Testis (tissue), 3 donors: ENCODE measurements around the gene SLC9A1. TPM values are rescaled to one million over a fixed set of nuclear protein-coding genes. Genes with fewer than 3 reads are reported as not detected.

ENCODE experiments used
- DNase-seq: peaks from one replicate; pipeline ENCODE4 v3.0.0-alpha.2; 2019
- H3K27ac ChIP-seq, 2 donors: fragments of 200-600 bp; sonication (generic); one replicate each; pipeline ENCODE4 v1.5.1; 2019
- H3K27me3 ChIP-seq: fragments of 200-600 bp; sonication (generic); one replicate; pipeline ENCODE4 v1.5.1; 2019
- H3K36me3 ChIP-seq: fragments of 200-600 bp; sonication (generic); one replicate; pipeline ENCODE4 v1.5.1; 2017; ENCODE audit warnings: low read depth; ENCODE audit errors: missing control alignments
- H3K4me1 ChIP-seq: fragments of 200-600 bp; sonication (generic); one replicate; pipeline ENCODE4 v1.5.1; 2019
- H3K4me3 ChIP-seq, 2 donors: fragments of 200-600 bp; sonication (generic); one replicate each; pipeline ENCODE4 v1.5.1; 2017 to 2019
- H3K9me3 ChIP-seq: fragments of 200-600 bp; sonication (generic); one replicate; pipeline ENCODE4 v1.5.1; 2017
- CTCF ChIP-seq, 3 experiments: fragments of 450-650 bp in 2 of 3; fragments of 200-600 bp in 1 of 3; sonication (generic) in 1 of 3; IDR thresholded peaks; one replicate each; pipeline ENCODE4 v1.5.1; 2016 to 2019; ENCODE audit warnings: antibody characterized with exemption in 3 of 3, mild to moderate bottlenecking in 2 of 3, moderate library complexity in 1 of 3
- POLR2A ChIP-seq: fragments of 450-650 bp; IDR thresholded peaks from one replicate; pipeline ENCODE4 v1.6.1; 2017; ENCODE audit warnings: antibody characterized with exemption, mild to moderate bottlenecking, moderate library complexity
- whole genome bisulfite sequencing, 2 donors: methylation state at CpG; one replicate each; pipeline ENCODE4 v1.1.5; 2018; 5-methylcytosine and 5-hydroxymethylcytosine counted together
- intact Hi-C: fragments of 100-400 bp; cut with DNase I; formaldehyde crosslinking; loops from one replicate; pipeline ENCODE4 v1.15.1; 2023; ENCODE audit warnings: low total_unique reads
- polyA plus RNA-seq: library from polyadenylated mRNA; stranded (reverse); fragments of 350-450 nt; fragmentation: Illumina TruSeq; extraction: RNeasy Lipid Tissue Mini Kit (QIAGEN cat#74804); gene quantifications from one replicate; pipeline ENCODE4 v1.2.3, GENCODE V29; 2014; ENCODE audit warnings: low read depth, low replicate concordance; ENCODE audit not compliant: insufficient read depth
- total RNA-seq, 2 donors: library from RNA; depleted of rRNA; stranded (reverse); fragments of >200 nt; gene quantifications; one replicate each; pipeline ENCODE4 v1.2.3, GENCODE V29; 2016

The SLC9A1 gene
- total and polyA plus RNA-seq, 3 donors from 2014 or later = 16.8 to 33.5 (median 26.4) TPM

- intact Hi-C loops = no loop called here
- H3K27ac ChIP-seq = no peak overlapping the region
- H3K36me3 ChIP-seq = no peaks in the 10 kb centered on the region
- TF ChIP-seq CTCF (IDR thresholded peaks at IDR 0.05) = no peak
- no peak for TF ChIP-seq POLR2A
- DNase-seq = no peak
- H3K9me3 ChIP-seq = no peaks in the 10 kb centered on the region
- WGBS, 2 donors = 100% methylated on average over 1 of the region's 1 CpG
- H3K27me3 ChIP-seq = no peaks in the 10 kb centered on the region
- peaks cover 38% of the 10 kb centered on the region for H3K4me1 ChIP-seq
- H3K4me3 ChIP-seq = no peak overlapping the region
Observed at GRCh38 chr1:27147842-27148518, 6.9 kb downstream of the SLC9A1 start.

DNA sequence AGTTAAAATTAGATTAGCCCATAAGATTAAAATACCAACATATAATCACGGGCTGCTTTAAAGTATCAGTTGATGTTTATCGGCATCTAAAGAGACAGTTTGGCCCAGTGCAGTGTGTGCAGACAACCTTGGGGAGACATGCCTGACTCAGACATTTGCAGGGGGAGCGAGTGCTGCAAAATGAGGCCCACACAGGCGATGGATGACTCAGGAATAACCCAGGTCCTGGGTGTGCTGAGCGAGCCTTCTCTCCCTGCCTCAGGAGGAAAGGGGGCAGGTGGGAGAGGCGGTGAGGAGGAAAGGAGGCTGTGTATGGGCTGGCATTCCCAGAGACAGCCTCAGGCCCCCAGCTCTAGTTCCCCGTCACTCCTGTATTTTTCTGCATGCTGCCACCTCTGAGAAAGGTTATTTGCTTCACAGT, 9.0 kb downstream of the SLC9A1 start:
- TF ChIP-seq POLR2A (no peak), CTCF (IDR thresholded peaks at IDR 0.05) (no peak)
- intact Hi-C loops = no loop called here
- Histone ChIP-seq H3K27ac (peak overlapping the region; percentile 33 to 77), H3K36me3 (no peaks in the 10 kb centered on the region), H3K4me1 (peaks cover 44% of the 10 kb centered on the region), H3K4me3 (no peak overlapping the region), H3K9me3 (no peaks in the 10 kb centered on the region), H3K27me3 (no peaks in the 10 kb centered on the region)
- DNase-seq = peak; percentile 37
- WGBS, 2 donors = 64 to 74% methylated on average over 7 of the region's 7 CpGs

DNA sequence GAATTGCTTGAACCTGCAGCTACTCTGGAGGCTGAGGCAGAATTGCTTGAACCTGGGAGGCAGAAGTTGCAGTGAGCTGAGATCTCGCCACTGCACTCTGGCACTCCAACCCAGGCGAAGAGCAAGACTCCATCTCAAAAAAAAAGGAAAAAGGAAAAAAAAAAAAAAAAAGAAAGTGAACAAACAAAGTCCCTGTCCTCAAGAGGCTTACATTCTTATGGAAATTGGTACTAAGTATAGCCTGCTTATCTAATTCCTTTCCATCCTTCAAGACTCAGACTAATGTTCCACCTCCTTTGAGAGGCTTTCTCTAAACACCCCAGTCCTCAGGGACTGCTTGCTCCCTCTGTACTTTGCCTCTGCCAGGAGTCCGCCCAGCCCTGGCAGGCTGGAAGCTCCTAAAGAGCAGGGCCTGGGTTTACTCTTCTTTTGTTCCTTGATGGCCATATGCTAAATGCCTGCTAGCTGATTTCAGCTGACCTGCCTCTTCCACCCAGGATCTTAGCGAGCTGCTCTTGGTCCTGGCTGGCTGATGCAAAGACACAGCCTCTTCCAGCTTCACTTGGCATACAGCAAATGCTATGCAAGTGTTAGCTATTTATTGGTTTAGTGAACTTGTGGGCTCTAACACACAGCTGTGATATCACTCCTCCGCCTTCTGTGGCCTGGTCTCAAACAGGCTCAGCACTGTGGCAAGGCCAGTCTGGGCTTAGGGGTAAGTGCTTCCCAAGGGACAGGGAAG, 9.8 kb downstream of the SLC9A1 start:
- Histone ChIP-seq H3K27me3 (no peaks in the 10 kb centered on the region), H3K9me3 (no peaks in the 10 kb centered on the region), H3K36me3 (no peaks in the 10 kb centered on the region), H3K27ac (peak overlapping the region; percentile 33 to 77), H3K4me3 (no peak overlapping the region), H3K4me1 (peaks cover 41% of the 10 kb centered on the region)
- intact Hi-C loops = no loop called here
- WGBS, 2 donors = 68 to 77% methylated on average over 5 of the region's 5 CpGs
- peak; percentile 26 for DNase-seq
- TF ChIP-seq CTCF (IDR thresholded peaks at IDR 0.05) = no peak

DNA sequence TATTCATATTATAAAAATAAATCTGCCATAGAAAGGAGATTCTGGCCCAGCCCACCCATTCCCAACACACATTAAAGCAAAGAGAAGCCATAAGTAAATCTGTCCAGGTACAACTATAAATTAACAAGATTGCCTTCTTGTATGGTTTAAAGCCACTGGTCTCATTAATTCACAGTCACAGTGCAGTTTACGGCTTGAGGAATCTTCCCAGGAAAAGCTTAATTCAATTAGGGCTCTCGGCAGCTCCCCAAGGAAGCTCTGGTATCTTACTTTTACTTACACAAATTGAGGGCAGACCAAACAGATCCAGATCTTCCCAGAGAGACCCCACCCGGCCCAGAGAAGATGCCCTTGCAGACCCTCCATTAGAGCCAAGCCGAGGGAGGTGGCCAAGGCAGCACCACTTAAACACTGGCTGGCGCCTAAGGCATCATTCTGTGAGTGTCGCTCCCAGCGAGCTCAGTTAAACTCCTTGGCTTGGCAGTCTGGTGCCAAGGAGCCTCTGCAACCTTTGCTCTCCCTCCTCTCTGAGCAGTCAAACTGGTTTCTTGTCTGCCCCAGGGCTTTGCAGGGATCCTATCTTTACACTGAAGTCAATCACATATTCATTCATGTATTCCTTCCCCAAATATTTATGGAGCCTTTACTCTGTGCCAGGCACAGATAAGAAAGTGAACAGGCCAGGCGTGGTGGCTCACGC, 10.7 kb downstream of the SLC9A1 start:
- Histone ChIP-seq H3K4me1 (peaks cover 38% of the 10 kb centered on the region), H3K9me3 (no peaks in the 10 kb centered on the region), H3K36me3 (no peaks in the 10 kb centered on the region), H3K27ac (no peak overlapping the region), H3K4me3 (no peak overlapping the region), H3K27me3 (no peaks in the 10 kb centered on the region)
- WGBS, 2 donors = 86 to 90% methylated on average over 8 to 9 of the region's 9 CpGs
- intact Hi-C loops = no loop called here
- no peak for TF ChIP-seq POLR2A
- TF ChIP-seq CTCF (IDR thresholded peaks at IDR 0.05) = no peak
- no peak for DNase-seq
